Sigmoid colon (tissue), 7 donors: ENCODE measurements around the gene AGMAT. TPM values are rescaled to one million over a fixed set of nuclear protein-coding genes. Genes with fewer than 3 reads are reported as not detected.

Experiments used
- DNase-seq: peaks from one replicate; pipeline ENCODE4 v3.0.0-alpha.2; 2019
- H3K27ac ChIP-seq, 4 donors: fragments of 200-600 bp; sonication (generic); one replicate each; pipeline ENCODE4 v1.5.1; 2016 to 2019; ENCODE audit warnings: mild to moderate bottlenecking in 1 of 4
- H3K27me3 ChIP-seq, 3 donors: fragments of 200-600 bp; sonication (generic); one replicate each; pipeline ENCODE4 v1.5.1; 2019; ENCODE audit warnings: mild to moderate bottlenecking in 1 of 3
- H3K36me3 ChIP-seq, 4 donors: fragments of 200-600 bp; sonication (generic); one replicate each; pipeline ENCODE4 v1.5.1; 2016 to 2019
- H3K4me1 ChIP-seq, 4 donors: fragments of 200-600 bp; sonication (generic); one replicate each; pipeline ENCODE4 v1.5.1; 2017 to 2019
- H3K4me3 ChIP-seq, 4 donors: fragments of 200-600 bp; sonication (generic); one replicate each; pipeline ENCODE4 v1.5.1; 2017 to 2019; ENCODE audit warnings: mild to moderate bottlenecking in 2 of 4, moderate library complexity in 1 of 4
- H3K9me3 ChIP-seq, 4 donors: fragments of 200-600 bp in 3 of 4; sonication (generic) in 3 of 4; one replicate each; pipeline versions ENCODE4 v1.5.1 to v1.6.1; 2013 to 2019
- EP300 ChIP-seq, 4 donors: sonication (generic); formaldehyde crosslinking; IDR thresholded peaks; one replicate each; pipeline ENCODE4 v1.6.1; 2017; ENCODE audit warnings: antibody characterized with exemption in 4 of 4
- POLR2A ChIP-seq, 2 donors: fragments of 450-650 bp; IDR thresholded peaks; one replicate each; pipeline ENCODE4 v1.6.1; 2016; ENCODE audit warnings: antibody characterized with exemption in 2 of 2, mild to moderate bottlenecking in 2 of 2, moderate library complexity in 2 of 2
- POLR2AphosphoS5 ChIP-seq, 4 donors: sonication (generic); formaldehyde crosslinking; IDR thresholded peaks; one replicate each; pipeline ENCODE4 v1.6.1; 2017; ENCODE audit warnings: antibody characterized with exemption in 4 of 4
- WGBS, 2 donors: extraction: QIAGEN DNeasy Blood & Tissue Kit; methylation state at CpG; one replicate each; pipeline ENCODE4 v1.1.7; 2013; 5-methylcytosine and 5-hydroxymethylcytosine counted together
- intact Hi-C: fragments of 100-400 bp; cut with DNase I; formaldehyde crosslinking; loops from one replicate; pipeline ENCODE4 v1.15.1; 2023
- polyA plus RNA-seq, 3 donors: library from polyadenylated mRNA; stranded (reverse); fragments of 200-250 nt; gene quantifications; one replicate each; pipeline ENCODE4 v1.2.3, GENCODE V29; 2013
- total RNA-seq, 4 donors: library from RNA; depleted of rRNA; stranded (reverse); fragments of >200 nt; gene quantifications; one replicate each; pipeline ENCODE4 v1.1.0, GENCODE V29; 2016
- TF ChIP-seq, protein P1 (sequence below), 4 experiments: fragments of 450-650 bp in 3 of 4; fragments of 200-600 bp in 1 of 4; IDR thresholded peaks; one replicate each; pipeline ENCODE4 v1.5.1; 2016 to 2019; ENCODE audit warnings: antibody characterized with exemption in 4 of 4, mild to moderate bottlenecking in 3 of 4, moderate library complexity in 2 of 4
- donor health status: healthy with polysubstance abuse.
- donor health status: Bipolar disorder and iron deficiency.
- donor health status: healthy.

Gene AGMAT
- total and polyA plus RNA-seq, 7 donors: 0.14 to 18.3 (median 8.9) TPM; not detected in 3

DNA sequence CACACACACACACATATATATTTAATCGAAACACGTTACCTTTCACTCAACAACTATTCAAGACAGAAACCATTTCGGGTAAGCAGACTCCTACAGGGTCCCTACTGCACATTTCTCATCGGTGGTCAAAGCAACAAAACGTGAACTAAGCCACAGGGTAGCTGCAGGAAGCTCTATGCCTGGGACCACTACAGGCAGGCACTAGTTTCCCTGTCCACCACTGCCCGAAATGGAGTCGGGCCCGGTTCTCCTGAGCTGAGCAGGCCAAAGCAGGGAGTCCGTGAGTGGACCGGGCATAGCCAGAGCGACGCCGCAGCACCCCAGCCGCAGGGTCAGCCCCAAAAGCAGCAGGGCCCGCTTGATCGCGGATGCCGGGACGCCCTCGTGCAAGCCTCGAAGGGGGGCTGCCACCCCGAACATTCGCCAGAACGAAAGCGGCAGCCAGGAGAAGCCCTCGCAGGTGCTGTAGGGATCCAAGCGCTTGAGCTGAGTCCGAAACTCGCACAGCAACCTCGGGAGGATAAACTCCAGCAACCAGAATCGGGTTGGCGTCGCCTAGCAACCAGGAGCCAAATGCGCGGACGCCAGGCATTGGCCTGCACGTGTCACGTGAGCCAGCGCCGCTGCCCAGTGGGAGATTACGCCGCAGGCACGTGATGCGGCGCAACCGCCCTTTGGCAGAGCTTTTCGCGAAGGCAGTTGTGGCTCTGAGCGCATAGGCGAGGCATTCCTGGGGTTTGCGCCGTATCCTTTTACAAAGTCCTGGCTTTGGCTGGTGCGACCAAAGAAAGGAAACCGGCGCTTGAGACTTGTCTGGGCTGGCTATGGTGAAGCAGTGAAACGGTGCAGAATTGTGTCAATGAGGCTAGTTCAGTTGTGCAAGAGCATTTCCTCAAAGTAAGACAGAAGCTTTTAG lies 18.5 kb upstream of the AGMAT start:
- peak; percentile 36 to 38 for TF ChIP-seq POLR2A (IDR thresholded peaks at IDR 0.05)
- peak; percentile 62 to 88 (median 80) for TF ChIP-seq POLR2AphosphoS5 (IDR thresholded peaks at IDR 0.05)
- TF ChIP-seq EP300 (IDR thresholded peaks at IDR 0.05): no peak
- peaks cover 0 to 22% (median 16%) of the 10 kb centered on the region in 4 donors for H3K4me1 ChIP-seq
- no peaks in the 10 kb centered on the region for H3K36me3 ChIP-seq
- intact Hi-C loops: loop anchor here (2.0 to 5.0 kb wide), 3 partner anchors 13 to 159 kb away; partner anchors contain the start of genes DDI2 and PLEKHM2
- peak overlapping the region; percentile 63 to 83 (median 76) for H3K4me3 ChIP-seq
- 1 to 3% methylated on average over 56 of the region's 56 CpGs for WGBS, 2 donors
- peak overlapping the region; percentile 86 to 91 (median 88) for H3K27ac ChIP-seq
- H3K9me3 ChIP-seq: no peaks in the 10 kb centered on the region
- no peaks in the 10 kb centered on the region for H3K27me3 ChIP-seq
- peak; percentile 99 for DNase-seq

DNA sequence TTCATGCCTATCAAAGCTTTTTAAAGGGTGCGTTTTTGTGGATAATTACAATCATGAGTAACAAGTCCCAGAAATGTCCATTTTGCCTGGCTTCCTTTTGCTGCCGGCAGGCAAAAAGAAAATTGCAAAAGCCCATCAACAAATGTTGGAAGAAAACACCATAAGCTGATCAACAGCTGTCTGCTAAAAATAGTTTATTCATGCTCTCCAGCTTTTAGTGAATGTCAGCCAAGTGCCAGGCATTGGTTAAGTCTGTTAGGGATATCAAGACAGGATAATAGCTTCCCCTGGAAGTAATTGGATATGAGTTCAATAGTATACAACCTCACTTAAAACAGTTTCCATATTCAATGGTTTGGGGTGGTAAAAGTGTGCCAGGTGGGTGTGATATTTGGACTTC lies 13.6 kb upstream of the AGMAT start:
- Histone ChIP-seq H3K4me1 (peaks cover 0 to 15% (median 14%) of the 10 kb centered on the region in 4 donors), H3K27me3 (no peaks in the 10 kb centered on the region), H3K27ac (no peak overlapping the region), H3K4me3 (no peak overlapping the region), H3K9me3 (no peaks in the 10 kb centered on the region), H3K36me3 (no peaks in the 10 kb centered on the region)
- DNase-seq: no peak
- intact Hi-C loops: loop anchor here (5.0 kb wide), 1 partner anchor 144 kb away; the partner anchor contains the start of gene TMEM82
- TF ChIP-seq EP300 (IDR thresholded peaks at IDR 0.05): no peak
- TF ChIP-seq POLR2AphosphoS5 (IDR thresholded peaks at IDR 0.05): no peak
- no peak for TF ChIP-seq POLR2A (IDR thresholded peaks at IDR 0.05)
- TF ChIP-seq, protein P1, sequence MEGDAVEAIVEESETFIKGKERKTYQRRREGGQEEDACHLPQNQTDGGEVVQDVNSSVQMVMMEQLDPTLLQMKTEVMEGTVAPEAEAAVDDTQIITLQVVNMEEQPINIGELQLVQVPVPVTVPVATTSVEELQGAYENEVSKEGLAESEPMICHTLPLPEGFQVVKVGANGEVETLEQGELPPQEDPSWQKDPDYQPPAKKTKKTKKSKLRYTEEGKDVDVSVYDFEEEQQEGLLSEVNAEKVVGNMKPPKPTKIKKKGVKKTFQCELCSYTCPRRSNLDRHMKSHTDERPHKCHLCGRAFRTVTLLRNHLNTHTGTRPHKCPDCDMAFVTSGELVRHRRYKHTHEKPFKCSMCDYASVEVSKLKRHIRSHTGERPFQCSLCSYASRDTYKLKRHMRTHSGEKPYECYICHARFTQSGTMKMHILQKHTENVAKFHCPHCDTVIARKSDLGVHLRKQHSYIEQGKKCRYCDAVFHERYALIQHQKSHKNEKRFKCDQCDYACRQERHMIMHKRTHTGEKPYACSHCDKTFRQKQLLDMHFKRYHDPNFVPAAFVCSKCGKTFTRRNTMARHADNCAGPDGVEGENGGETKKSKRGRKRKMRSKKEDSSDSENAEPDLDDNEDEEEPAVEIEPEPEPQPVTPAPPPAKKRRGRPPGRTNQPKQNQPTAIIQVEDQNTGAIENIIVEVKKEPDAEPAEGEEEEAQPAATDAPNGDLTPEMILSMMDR (IDR thresholded peaks at IDR 0.05): no peak
- 79 to 85% methylated on average over 2 of the region's 2 CpGs for WGBS, 2 donors

DNA sequence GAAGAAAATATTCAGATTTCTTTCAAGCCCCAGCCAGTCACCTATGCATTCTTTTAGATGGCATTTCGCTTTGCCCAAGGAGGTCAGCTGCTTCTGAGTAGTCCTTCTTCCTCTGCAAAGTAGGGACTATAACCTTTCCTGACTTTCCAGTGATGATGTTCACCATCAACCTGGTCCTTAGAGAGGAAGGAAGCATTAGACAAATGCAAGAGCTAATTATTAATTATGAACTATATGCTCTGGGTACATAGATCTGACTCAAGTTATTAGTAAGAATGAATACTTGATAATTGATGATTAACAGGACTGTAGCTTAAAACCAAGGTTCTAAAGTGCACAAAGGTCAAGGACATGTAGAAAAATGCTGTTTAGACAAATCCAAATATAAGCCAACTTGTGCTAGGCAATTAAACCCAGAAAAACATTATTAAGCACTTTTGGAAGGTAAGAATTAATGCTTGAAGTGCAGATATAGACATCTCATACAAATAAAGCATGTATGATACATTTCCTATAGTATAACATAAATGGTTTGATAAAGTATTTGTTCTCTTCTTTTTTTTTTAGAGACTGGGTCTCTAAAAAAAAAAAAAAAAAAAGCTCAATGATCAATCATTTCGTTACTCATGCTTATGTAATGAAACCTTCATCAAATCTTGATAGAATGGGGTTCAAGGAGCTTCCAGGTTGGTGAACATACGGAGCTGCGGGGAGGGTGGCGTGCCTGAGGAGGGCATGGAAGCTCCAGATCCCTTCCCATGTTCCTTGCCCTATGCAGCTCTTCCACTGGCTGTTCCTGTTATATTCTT lies 11.2 kb upstream of the AGMAT start:
- intact Hi-C loops: loop anchor here (5.0 kb wide), 1 partner anchor 146 kb away; the partner anchor contains the start of gene TMEM82
- DNase-seq: no peak
- no peaks in the 10 kb centered on the region for H3K4me1 ChIP-seq
- H3K9me3 ChIP-seq: no peaks in the 10 kb centered on the region
- 85 to 94% methylated on average over 5 of the region's 5 CpGs for WGBS, 2 donors
- H3K36me3 ChIP-seq: no peaks in the 10 kb centered on the region
- no peak overlapping the region for H3K4me3 ChIP-seq
- TF ChIP-seq POLR2AphosphoS5 (IDR thresholded peaks at IDR 0.05) (no peak), EP300 (IDR thresholded peaks at IDR 0.05) (no peak), POLR2A (IDR thresholded peaks at IDR 0.05) (no peak)
- TF ChIP-seq, protein P1 (IDR thresholded peaks at IDR 0.05): no peak
- H3K27me3 ChIP-seq: no peaks in the 10 kb centered on the region
- H3K27ac ChIP-seq: no peak overlapping the region

DNA sequence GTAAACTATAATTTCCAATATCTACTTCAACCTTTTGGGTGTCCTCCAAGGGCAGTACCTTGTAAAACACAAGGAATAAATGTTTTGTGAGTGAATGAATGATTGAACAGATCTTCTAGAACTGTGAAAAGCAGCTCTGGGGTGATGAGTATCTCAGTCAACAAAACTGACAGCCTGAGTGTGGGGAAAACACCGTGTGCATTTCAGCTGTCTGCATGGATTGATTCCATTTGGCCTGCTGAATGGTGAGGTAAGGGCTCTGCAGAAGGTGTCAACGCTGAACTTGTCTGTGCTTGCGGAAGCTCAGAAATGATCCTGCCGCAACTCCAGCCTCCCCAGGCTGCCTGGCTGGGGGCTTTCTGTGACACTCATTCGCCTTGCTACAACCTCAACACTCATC lies 7.4 kb upstream of the AGMAT start:
- Histone ChIP-seq H3K36me3 (no peaks in the 10 kb centered on the region), H3K27me3 (no peaks in the 10 kb centered on the region), H3K9me3 (no peaks in the 10 kb centered on the region), H3K4me1 (no peaks in the 10 kb centered on the region), H3K27ac (no peak overlapping the region), H3K4me3 (no peak overlapping the region)
- TF ChIP-seq POLR2AphosphoS5 (IDR thresholded peaks at IDR 0.05) (no peak), EP300 (IDR thresholded peaks at IDR 0.05) (no peak), POLR2A (IDR thresholded peaks at IDR 0.05) (no peak)
- TF ChIP-seq, protein P1 (IDR thresholded peaks at IDR 0.05): no peak
- no peak for DNase-seq
- 86 to 90% methylated on average over 5 of the region's 5 CpGs for WGBS, 2 donors
- intact Hi-C loops: no loop called here
